MV-4-11 (cell line): ENCODE results near the gene PML.

Experiments used
- DNase-seq: peaks from one replicate; lab custom pipeline; 2025; lab: John Stamatoyannopoulos, UW

Gene PML

GRCh38 chr15:74008901-74009300 is 14.4 kb downstream of the PML start:
- DNase-seq, result no peak

DNA sequence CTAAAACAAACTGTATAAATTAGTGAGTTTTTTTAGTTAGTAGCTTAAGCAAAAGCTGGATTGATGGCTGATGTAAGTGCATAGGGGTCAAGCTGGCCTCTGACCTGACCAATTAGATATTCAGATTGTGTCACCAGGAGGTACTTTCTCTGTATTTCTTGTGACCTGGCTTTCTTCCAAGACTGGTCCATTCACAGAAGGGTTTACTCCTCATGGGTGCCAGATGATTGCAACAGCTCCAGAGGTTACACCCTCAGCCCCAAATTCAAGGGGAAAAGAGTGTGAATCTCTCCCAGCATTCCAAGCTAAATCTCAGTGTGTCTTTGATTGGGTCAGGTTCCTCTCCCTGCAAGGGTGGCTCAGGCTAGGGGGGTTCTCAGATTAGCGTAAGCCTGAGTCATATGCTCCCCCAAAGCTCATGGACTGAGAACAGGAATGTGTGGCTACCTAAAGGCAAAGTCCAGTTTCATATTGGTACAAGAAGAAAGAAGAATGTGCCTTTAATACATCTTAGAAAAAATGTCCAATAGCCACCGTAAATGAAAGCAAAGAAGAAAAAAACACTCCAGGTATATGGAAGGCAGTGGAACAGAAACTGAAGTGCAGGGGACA is 16.5 kb downstream of the PML start:
- DNase-seq, result no peak

GRCh38 chr15:74011610-74012009 is 17.1 kb downstream of the PML start:
- no peak for DNase-seq

DNA sequence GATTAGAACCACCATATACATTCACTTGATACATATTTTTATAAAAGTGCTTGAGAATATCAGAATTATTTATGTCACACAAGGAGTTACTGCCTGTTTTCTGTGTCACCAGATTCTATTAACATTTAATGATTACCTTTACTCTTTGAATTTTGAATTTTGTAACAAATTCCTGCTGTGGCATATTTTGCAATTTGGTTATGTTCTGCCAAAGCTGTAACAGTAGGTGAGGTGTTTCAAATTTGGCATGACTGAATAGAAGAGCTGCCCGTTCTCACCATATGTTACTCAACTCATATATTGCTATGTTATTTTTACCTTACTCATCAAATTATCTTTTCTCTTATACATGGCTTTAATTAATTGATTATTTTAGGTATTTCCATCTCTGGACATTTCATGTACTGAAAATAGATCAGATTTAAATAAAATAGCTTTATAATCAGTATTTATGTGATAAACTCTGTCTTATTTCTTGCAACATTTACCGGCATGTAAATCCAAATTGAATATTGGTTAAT is 18.9 kb downstream of the PML start:
- DNase-seq, result no peak

- no peak for DNase-seq
These were observed 25.2 kb downstream of the PML start for GRCh38 chr15:74019734-74020133.

GRCh38 chr15:74022706-74023470 is 28.4 kb downstream of the PML start:
- DNase-seq, result no peak

DNA sequence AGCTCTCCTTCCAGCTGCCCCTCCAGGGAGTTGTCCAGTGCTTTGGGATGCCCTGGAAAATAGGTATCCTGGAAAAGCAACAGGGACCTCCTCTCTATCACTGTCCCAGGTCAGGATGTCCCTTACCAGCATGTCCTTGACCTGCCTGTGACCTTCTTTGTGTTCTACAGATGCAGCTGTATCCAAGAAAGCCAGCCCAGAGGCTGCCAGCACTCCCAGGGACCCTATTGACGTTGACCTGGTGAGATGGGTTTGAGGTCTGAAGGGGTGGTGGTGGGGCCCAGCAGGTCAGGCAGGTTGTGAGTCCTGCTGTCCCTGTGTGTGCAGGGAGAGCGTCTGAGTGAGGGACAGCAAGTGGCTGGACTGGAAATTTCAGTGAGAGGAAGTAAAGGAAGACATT is 30.2 kb downstream of the PML start:
- no peak for DNase-seq

- DNase-seq, result no peak
These were observed 30.9 kb downstream of the PML start for GRCh38 chr15:74025436-74025835.

GRCh38 chr15:74027688-74028087 is 33.2 kb downstream of the PML start:
- no peak for DNase-seq

DNA sequence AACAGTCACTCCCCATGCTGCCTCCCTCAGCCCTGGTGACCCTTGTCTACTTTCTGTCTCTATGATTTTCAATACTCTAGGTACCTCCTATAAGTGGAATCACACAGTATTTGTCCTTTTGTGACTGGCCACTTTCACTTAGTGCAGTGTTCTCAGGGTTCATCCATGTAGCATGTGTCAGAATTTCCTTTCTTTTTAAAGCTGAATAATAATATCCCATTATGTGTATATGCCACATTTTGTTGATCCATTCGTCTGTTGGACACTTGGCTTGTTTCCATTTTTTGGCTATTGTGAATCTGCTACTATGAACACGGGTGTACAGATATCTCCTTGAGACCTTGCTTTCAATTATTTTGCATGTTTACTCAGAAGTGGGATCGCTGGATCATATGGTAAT is 34.1 kb downstream of the PML start:
- no peak for DNase-seq

DNA sequence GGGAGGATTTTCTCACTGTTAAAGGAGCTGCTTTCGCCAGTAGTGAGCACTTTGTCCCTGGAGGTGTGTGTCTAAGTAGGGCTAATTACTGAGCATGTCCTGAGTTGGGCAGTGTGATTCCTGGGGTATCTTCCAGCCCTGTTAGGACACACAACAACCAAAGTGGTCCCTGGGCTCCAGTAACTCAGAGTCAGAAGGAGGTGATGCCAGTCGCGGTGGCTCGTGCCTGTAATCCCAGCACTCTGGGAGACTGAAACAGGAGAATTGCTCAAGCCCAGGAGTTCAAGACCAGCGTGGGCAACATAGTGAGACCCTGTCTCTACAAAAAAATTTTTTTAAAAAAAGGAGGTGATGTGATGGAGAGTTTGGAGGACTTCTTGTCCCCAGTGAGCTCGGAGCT is 37.5 kb downstream of the PML start:
- no peak for DNase-seq

DNA sequence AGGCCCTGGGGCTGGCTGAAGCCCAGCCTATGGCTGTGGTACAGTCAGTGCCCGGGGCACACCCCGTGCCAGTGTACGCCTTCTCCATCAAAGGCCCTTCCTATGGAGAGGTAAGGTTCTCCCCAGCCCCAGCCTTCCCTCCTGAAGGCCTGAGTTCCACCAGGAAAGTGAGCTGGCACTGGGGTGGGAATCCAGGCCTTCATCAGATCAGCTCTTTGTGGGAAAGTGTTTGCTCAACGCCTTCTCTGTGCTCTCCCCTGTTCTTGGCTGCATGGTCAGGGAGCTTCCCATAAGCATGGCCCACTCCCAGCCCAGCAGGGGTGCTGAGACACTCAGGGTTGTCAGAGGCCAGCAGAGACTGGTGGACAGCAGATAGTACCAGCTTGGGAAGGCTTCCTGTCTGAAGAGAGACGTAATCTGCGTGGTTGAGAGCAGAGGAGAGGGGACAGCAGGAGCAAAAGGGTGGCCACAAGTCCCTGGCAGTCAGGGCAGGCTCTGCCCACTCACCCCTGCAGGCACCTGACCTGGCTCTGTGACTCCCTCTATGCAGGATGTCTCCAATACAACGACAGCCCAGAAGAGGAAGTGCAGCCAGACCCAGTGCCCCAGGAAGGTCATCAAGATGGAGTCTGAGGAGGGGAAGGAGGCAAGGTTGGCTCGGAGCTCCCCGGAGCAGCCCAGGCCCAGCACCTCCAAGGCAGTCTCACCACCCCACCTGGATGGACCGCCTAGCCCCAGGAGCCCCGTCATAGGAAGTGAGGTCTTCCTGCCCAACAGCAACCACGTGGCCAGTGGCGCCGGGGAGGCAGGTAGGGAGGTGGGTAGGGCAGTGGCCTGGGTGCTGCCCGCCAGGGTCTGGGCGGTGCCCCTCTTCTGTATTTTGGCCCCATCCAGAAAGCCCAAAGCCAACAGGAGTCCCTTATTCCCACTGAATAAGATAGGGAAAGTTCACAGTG is 38.4 kb downstream of the PML start:
- DNase-seq, result peak; percentile 57

GRCh38 chr15:74034206-74034755 is 39.8 kb downstream of the PML start:
- no peak for DNase-seq

DNA sequence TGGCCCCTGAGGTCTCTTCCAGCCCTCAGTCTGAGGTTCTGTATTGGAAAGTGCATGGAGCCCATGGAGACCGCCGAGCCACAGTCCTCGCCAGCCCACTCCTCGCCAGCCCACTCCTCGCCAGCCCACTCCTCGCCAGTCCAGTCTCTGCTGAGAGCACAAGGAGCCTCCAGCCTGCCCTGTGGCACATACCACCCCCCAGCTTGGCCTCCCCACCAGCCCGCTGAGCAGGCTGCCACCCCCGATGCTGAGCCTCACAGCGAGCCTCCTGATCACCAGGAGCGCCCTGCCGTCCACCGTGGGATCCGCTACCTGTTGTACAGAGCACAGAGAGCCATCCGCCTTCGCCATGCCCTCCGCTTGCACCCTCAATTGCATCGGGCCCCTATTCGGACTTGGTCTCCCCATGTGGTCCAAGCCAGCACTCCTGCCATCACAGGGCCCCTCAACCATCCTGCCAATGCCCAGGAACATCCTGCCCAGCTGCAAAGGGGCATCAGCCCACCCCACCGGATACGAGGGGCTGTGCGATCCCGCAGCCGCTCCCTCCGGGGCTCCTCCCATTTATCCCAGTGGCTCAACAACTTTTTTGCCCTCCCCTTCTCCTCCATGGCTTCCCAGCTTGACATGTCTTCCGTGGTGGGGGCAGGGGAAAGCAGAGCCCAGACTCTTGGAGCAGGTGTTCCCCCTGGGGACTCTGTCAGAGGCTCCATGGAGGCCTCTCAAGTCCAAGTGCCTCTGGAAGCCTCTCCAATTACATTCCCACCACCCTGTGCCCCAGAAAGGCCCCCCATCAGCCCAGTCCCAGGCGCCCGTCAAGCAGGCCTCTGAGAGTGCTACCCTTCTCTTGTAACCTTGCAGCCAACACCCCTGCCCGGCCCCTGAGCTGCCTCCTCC is 40.9 kb downstream of the PML start:
- no peak for DNase-seq

DNA sequence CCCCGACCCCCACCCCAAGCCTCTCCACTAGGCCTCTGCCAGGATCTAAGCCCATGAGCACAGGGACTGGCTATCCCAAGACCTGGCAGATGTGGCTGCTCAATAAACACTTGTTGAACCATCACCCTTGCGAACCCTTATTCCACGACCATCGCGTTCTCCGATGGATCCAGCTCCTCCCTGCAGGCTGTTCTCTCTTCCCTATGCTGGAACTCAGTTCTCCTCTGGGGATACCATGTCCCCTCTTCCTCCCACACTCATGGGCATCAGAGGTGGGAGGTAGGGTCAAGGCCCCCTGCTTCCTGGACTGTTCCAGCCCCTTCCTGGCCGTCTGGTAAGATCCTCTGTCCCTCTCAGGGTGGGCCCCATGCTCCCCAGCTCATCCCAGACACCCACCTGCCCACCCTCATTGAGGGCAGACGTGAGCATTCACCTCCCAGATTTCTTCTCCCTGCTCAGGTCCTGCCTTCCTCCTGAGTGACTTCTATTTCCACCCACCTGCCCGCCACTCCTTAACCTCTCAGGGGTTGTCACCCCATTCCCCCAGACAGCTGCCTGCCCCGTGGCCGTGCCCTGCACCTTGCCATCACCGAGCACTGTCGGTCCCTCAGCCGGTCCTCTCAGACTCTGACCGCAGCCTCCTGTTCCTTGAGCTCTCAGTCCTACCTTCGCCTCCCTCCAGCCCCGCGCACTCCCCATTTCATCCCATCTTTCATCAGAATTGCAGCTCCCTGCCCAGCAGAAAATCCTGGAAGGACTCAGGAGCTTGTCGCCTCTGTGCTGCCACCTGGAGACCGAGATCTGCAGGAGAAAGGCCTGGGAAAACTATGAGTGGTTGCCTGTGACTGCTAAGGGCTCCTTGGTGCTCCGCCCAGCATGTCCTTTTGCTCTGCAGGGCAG is 42.0 kb downstream of the PML start:
- DNase-seq, result no peak

DNA sequence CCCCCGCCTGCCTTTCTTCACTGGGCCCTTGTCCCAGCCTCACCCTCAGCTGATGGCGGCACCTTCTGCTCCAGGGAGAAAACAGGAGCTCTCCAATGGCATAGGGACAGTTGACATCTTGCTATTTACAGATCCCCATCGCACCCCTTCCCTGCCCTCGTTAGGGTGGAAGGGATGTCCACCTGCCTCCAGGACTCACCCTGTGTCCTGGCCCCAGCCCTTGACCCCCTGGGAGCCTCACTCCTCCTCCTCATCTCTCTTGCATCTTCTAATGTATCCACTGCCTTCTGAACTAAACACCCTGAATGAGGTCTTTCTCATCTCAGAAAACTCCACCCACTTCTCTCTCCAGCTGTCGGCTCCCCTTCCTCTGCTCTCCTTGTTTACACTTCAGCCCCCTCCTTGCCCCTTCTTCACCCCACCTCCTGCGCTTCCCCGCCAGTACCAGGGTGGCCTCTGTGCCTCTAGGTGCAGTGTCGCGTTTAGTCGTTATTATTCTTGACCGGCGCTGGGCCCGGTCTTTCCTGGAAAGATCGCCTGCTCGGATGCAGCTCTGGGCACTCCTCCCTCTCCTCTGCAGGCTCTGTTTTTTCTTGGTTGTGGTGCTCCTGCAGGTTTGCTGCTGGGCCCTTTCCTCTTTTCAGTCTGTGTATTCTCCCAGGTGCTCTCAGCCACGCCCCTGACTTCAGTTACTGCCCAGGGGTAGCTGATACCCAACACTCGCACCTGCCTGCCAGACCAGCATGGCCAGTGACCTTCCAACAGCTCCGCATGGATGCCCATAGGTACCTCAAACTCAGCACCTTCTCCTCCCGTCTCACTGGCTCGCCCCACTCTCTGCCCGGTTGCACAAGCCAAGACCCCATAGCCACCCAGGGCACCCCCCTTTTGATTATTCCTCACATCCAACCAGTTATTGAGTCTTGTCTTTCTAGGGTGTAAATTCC is 42.9 kb downstream of the PML start:
- no peak for DNase-seq

DNA sequence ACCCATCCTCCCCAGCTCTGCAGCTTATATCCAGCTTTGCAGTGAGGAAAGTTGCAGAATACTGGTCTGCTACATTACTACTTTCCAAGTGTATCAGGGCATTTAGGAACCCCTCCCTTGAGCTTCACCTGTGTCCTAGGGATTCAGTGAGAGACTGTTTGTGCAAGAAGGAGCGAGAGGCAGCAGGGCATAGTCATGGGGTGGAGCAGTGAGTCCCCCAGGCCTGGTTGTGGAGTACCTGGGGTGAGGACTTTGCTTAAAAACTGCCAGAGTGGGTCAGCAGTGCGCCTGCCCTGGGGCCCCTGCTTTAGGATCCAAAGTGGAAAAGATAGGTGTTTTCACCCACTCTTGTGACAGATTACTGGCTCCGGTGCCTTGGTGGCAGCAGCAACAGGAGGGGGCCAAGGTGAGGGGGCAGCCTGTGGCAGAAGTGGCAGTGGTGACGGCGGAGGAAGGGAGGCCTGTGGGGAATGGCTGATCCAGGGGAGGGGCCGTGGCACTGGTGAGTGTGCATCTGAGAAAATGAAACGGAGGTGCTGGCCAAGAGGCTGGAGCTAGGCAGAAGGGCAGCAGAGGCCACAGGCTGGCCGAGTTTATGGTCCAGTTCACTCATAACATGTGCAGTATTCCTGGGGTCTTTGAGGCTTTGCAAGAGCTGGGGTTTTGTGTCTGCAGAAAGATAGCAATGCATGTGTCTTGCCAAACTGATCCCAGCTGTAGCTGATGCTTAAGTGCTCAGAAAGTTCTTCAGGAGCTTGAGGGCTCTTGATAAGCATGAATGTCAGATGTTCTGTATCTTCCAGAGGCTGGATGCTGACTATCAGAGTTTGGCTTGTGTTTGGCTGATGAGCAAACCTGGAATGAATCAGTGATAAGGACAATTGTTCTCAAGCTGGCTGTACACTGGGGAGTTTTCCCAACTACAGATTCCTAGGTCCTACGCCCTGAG is 44.5 kb downstream of the PML start:
- no peak for DNase-seq

- no peak for DNase-seq
These were observed 45.1 kb downstream of the PML start for GRCh38 chr15:74039656-74040010.
